Breast epithelium (tissue), 4 donors: Measurements from ENCODE around the gene TSG101. TPM values are rescaled to one million over a fixed set of nuclear protein-coding genes. Genes with fewer than 3 reads are reported as not detected.

Source experiments
- DNase-seq, 2 donors: peaks; one replicate each; pipeline ENCODE4 v3.0.0-alpha.2; 2019; ENCODE audit warnings: low spot score in 2 of 2
- H3K27ac ChIP-seq, 2 donors: fragments of 200-600 bp; sonication (generic) in 1 of 2; one replicate each; pipeline ENCODE4 v1.5.1; 2016 to 2019; ENCODE audit warnings: mild to moderate bottlenecking in 1 of 2
- H3K27me3 ChIP-seq, 2 donors: fragments of 200-600 bp; sonication (generic) in 1 of 2; one replicate each; pipeline versions ENCODE4 v1.5.1 to v1.6.0; 2017 to 2019; ENCODE audit warnings: control low read depth in 1 of 2, mild to moderate bottlenecking in 1 of 2
- H3K36me3 ChIP-seq: fragments of 200-600 bp; one replicate; pipeline ENCODE4 v1.5.1; 2019
- H3K4me1 ChIP-seq, 2 donors: fragments of 200-600 bp; sonication (generic); one replicate each; pipeline ENCODE4 v1.5.1; 2016 to 2019; ENCODE audit warnings: control low read depth in 1 of 2
- H3K4me3 ChIP-seq, 3 donors: fragments of 200-600 bp; sonication (generic); 1 replicate in 2 of 3; 2 replicates in 1 of 3; pipeline ENCODE4 v1.5.1; 2016 to 2019; ENCODE audit warnings: mild to moderate bottlenecking in 3 of 3, moderate library complexity in 2 of 3
- H3K9me3 ChIP-seq, 2 donors: fragments of 200-600 bp; sonication (generic) in 1 of 2; one replicate each; pipeline ENCODE4 v1.5.1; 2016 to 2019; ENCODE audit warnings: control low read depth in 1 of 2
- POLR2A ChIP-seq: fragments of 450-650 bp; IDR thresholded peaks from one replicate; pipeline ENCODE4 v1.6.1; 2016; ENCODE audit warnings: antibody characterized with exemption, mild to moderate bottlenecking, moderate library complexity
- POLR2AphosphoS5 ChIP-seq, 3 donors: sonication (generic); formaldehyde crosslinking; IDR thresholded peaks; one replicate each; pipeline ENCODE4 v1.6.1; 2017; ENCODE audit warnings: antibody characterized with exemption in 3 of 3
- intact Hi-C: fragments of 100-400 bp; cut with DNase I; formaldehyde crosslinking; loops from one replicate; pipeline ENCODE4 v1.15.1; 2023; ENCODE audit warnings: low total_unique reads
- total RNA-seq, 3 donors: library from RNA; depleted of rRNA; stranded (reverse); fragments of >200 nt; gene quantifications; one replicate each; pipeline ENCODE4 v1.1.0, GENCODE V29; 2016
- TF ChIP-seq, protein P1 (sequence below), 3 donors: fragments of 450-650 bp; IDR thresholded peaks; one replicate each; pipeline ENCODE4 v1.5.1; 2016 to 2017; ENCODE audit warnings: antibody characterized with exemption in 3 of 3, mild to moderate bottlenecking in 3 of 3, moderate library complexity in 3 of 3

Gene TSG101
- total RNA-seq, 3 donors from 2014 or later, result 66.5 to 114 (median 72.8) TPM

DNA sequence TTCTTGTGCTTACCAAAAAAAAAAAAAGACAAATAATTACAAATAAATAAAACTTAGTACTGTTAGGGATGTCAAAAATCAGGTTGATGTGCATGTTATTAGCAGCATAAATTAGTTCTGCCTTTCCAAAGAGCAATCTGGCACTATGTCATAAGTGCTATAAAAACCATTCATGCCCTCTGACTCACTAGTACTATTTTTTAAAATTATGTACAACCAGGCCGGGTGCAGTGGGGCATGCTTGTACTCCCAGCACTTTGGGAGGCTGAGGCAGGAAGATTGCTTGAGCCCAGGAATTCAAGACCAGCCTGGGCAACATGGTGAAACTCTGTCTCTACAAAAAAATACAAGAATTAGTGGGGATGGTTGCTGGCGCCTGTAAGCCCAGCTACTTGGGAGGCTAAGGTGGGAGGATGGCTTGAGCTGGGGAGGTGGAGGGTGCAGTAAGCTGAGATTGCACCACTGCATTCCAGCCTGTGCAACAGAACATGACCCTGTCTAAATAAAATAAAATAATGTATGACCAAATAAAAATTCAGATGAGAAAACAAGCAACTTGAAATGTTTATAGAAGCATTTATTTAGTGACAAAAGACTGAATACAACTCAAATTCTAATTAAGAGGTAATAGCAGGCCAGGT is 36.5 kb upstream of the TSG101 start:
- Histone ChIP-seq H3K36me3 (no peaks in the 10 kb centered on the region), H3K9me3 (no peaks in the 10 kb centered on the region), H3K4me1 (no peaks in the 10 kb centered on the region), H3K27me3 (no peaks in the 10 kb centered on the region), H3K4me3 (no peak overlapping the region), H3K27ac (no peak overlapping the region)
- intact Hi-C loops, result no loop called here
- no peak for DNase-seq
- TF ChIP-seq POLR2A (no peak), POLR2AphosphoS5 (IDR thresholded peaks at IDR 0.05) (no peak)
- TF ChIP-seq, protein P1, sequence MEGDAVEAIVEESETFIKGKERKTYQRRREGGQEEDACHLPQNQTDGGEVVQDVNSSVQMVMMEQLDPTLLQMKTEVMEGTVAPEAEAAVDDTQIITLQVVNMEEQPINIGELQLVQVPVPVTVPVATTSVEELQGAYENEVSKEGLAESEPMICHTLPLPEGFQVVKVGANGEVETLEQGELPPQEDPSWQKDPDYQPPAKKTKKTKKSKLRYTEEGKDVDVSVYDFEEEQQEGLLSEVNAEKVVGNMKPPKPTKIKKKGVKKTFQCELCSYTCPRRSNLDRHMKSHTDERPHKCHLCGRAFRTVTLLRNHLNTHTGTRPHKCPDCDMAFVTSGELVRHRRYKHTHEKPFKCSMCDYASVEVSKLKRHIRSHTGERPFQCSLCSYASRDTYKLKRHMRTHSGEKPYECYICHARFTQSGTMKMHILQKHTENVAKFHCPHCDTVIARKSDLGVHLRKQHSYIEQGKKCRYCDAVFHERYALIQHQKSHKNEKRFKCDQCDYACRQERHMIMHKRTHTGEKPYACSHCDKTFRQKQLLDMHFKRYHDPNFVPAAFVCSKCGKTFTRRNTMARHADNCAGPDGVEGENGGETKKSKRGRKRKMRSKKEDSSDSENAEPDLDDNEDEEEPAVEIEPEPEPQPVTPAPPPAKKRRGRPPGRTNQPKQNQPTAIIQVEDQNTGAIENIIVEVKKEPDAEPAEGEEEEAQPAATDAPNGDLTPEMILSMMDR (IDR thresholded peaks at IDR 0.05), result no peak

DNA sequence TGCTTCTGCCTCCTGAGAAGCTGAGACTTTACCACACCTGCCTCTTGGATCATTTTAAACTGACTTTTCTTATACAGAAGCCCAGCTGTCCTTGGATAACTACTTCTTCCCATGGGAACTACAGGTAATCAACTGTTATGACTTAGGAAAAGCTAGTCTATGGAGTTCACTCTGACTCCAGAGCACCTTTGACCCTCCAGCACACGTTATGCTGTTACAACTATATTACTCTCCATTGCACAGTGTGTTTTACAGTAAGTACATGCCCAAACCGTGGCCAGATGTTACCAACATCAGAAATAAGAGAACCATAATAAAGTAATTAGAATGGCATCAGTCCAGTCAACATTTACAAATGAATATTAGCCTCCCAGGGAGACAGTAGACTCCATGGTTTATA is 21.3 kb upstream of the TSG101 start:
- no peaks in the 10 kb centered on the region for H3K9me3 ChIP-seq
- H3K4me1 ChIP-seq, result no peaks in the 10 kb centered on the region
- intact Hi-C loops, result no loop called here
- no peaks in the 10 kb centered on the region for H3K27me3 ChIP-seq
- H3K36me3 ChIP-seq, result no peaks in the 10 kb centered on the region
- H3K27ac ChIP-seq, result no peak overlapping the region
- no peak overlapping the region for H3K4me3 ChIP-seq
- DNase-seq, result no peak
- TF ChIP-seq POLR2A, result no peak
- TF ChIP-seq, protein P1 (IDR thresholded peaks at IDR 0.05), result no peak
- no peak for TF ChIP-seq POLR2AphosphoS5 (IDR thresholded peaks at IDR 0.05)

DNA sequence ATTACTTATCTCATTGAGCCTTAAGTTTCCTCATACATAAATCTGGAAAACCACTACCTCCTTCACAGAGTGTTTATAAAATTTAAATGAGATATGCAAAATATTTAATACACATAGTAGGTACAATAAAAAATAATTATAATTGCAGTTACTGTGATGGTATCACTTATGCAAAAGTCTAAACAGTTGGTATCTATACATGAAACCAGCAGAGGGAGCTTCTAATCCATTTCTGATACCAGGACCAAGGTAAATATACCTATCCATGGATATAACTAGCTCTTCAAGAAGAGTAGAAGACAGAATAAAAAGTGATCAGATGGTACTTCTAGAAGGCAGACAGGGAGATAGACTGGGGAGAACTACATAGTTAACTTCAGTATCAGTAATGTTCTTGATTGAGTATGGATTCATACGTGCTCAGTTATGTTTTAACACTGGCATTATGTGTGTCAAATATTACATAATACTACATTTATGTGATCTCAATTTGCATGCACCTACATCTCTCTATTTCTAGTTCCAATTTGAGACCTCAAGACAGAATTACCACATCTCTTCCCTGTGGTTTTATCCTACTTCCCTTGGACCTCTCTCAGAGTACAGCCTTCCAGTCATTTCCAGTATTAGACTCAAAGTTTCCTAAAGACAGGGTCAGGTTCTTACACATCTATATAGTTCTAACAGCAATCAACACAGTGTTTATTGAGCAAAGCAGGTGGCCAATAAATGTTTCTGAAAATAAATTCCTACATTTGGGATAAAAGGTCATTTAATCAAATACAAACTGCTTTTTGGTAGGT is 13.7 kb upstream of the TSG101 start:
- TF ChIP-seq, protein P1 (IDR thresholded peaks at IDR 0.05), result peak in 2 of 3 donors; percentile 18 to 32
- TF ChIP-seq POLR2A, result no peak
- no peak overlapping the region for H3K27ac ChIP-seq
- H3K4me3 ChIP-seq, result no peak overlapping the region
- no peak for DNase-seq
- no peaks in the 10 kb centered on the region for H3K4me1 ChIP-seq
- no peaks in the 10 kb centered on the region for H3K9me3 ChIP-seq
- H3K36me3 ChIP-seq, result no peaks in the 10 kb centered on the region
- H3K27me3 ChIP-seq, result no peaks in the 10 kb centered on the region
- intact Hi-C loops, result no loop called here

DNA sequence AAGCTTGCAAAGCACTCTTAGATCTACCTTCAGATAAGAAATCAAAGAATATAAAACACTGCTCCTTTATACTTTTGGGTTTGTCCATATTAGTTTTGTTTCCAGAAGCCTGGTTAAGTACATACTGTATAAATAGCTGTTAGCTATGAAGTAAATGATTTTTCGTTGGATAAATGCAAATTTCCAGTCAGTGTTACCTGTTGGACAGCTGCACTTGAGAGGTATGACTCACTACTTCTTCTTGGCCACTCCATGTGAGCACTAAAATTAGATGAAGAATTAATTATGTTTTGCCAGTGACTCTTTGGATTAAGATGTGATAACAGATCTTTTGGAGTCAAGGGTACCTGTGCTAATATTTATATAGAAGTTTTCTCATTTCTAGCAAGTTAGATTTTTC is 9.5 kb upstream of the TSG101 start:
- H3K36me3 ChIP-seq, result no peaks in the 10 kb centered on the region
- H3K4me1 ChIP-seq, result no peaks in the 10 kb centered on the region
- no peak overlapping the region for H3K27ac ChIP-seq
- H3K9me3 ChIP-seq, result no peaks in the 10 kb centered on the region
- no peak overlapping the region for H3K4me3 ChIP-seq
- TF ChIP-seq, protein P1 (IDR thresholded peaks at IDR 0.05), result no peak
- TF ChIP-seq POLR2AphosphoS5 (IDR thresholded peaks at IDR 0.05) (no peak), POLR2A (no peak)
- H3K27me3 ChIP-seq, result no peaks in the 10 kb centered on the region
- DNase-seq, result no peak
- intact Hi-C loops, result no loop called here

DNA sequence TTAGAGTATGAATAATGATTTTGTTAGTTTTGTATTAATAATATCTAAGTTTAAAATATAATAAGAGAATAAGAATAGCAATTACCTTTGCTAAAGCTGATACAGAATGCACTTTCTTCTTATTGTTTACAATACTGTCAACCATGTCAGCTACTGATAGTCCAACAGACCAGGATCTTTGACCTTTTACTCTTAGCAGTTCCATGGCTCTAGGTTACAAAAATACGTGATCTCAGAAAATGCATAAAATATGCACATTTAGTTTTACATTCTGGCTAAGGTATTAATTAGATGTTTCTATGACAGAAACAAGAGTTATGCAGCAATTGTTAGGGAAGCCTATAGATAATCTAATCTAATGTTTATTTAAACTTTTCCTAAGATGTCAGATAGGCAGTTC is 7.5 kb upstream of the TSG101 start:
- Histone ChIP-seq H3K9me3 (no peaks in the 10 kb centered on the region), H3K27ac (no peak overlapping the region), H3K4me3 (no peak overlapping the region), H3K27me3 (no peaks in the 10 kb centered on the region), H3K36me3 (no peaks in the 10 kb centered on the region), H3K4me1 (no peaks in the 10 kb centered on the region)
- no peak for DNase-seq
- TF ChIP-seq, protein P1 (IDR thresholded peaks at IDR 0.05), result no peak
- TF ChIP-seq POLR2A, result no peak
- no peak for TF ChIP-seq POLR2AphosphoS5 (IDR thresholded peaks at IDR 0.05)
- intact Hi-C loops, result no loop called here
